ENCODE results near the gene STX19.
"Not testable (repeated sequence)": the region's sequence is repeated elsewhere in the genome, so short reads cannot be mapped to it uniquely, and the experiment has no call there.

STX19 gene

DNA sequence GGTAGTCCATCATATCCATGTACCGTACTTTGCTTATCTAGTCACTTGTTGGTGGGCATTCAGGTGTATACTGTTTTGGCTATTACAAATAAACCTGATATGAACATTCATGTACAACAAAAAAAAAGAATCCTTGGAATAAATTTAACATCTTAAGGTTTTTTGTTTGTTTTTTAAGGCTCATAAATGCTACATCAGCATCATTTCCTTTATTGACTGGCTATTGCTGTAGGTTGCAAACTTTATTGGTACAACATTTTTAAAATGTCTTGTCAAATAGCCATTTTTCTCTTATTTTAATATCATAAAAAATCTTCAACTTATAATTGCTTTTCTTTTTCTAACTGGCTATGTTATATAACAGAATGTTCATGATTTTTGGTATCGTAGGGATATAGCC lies 18.1 kb upstream of the STX19 start:
- Histone ChIP-seq H3K4me3 (ENCODE audit: low read depth, low read length) (no peak overlapping the region), H3K9me3 (ENCODE audit: control insufficient read depth, insufficient read depth, low read depth, low read length) (no peaks in the 10 kb centered on the region), H3K4me1 (ENCODE audit: control insufficient read depth, insufficient read depth, low read length) (no peaks in the 10 kb centered on the region), H3K36me3 (ENCODE audit: control insufficient read depth in 2 of 2, insufficient read depth in 1 of 2, low read length in 2 of 2) (peaks cover 0 to 7% of the 10 kb centered on the region in 2 experiments; a peak in 1 of 3 replicates), H3K27ac (ENCODE audit: extremely low read depth, low read depth, low read length) (no peak overlapping the region)
- CTCF ChIA-PET: no interaction called here
- no peak for TF ChIP-seq KLF7 (tag by site-specific recombination; IDR thresholded peaks at IDR 0.05; ENCODE audit: borderline replicate concordance)
- TF ChIP-seq ZXDB (tag by site-specific recombination; IDR thresholded peaks at IDR 0.05): no peak
- no peak for TF ChIP-seq ZNF791 (tag by site-specific recombination; IDR thresholded peaks at IDR 0.05)
- POLR2A ChIA-PET: no interaction called here

DNA sequence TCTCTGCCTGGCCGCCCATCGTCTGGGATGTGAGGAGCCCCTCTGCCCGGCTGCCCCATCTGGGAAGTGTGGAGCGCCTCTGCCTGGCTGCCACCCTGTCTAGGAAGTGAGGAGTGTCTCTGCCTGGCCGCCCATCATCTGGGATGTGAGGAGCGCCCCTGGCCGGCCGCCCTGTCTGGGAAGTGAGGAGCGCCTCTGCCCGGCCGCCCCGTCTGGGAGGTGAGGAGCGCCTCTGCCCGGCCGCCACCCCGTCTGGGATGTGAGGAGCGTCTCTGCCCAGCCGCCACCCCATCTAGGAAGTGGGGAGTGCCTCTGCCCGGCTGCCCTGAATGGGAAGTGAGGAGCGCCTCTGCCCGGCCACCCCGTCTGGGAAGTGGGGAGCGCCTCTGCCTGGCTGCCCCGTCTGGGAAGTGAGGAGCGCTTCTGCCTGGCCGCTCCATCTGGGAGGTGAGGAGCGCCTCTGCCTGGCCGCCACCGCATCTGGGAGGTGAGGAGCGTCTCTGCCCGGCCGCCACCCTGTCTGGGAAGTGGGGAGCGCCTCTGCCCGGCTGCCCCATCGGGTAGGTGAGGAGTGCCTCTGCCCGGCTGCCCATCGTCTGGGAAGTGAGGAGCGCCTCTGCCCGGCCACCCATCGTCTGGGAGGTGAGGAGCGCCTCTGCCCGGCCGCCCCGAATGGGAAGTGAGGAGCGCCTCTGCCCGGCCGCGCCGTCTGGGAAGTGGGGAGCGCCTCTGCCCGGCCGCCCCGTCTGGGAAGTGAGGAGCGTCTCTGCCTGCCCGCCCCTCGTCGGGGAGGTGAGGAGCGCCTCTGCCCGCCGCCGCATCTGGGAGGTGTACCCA lies 15.9 kb upstream of the STX19 start:
- H3K4me1 ChIP-seq (ENCODE audit: control insufficient read depth, insufficient read depth, low read length); CTCF ChIA-PET; H3K9me3 ChIP-seq (ENCODE audit: control insufficient read depth, insufficient read depth, low read depth, low read length); H3K27ac ChIP-seq (ENCODE audit: extremely low read depth, low read depth, low read length); H3K4me3 ChIP-seq (ENCODE audit: low read depth, low read length); POLR2A ChIA-PET: not testable (repeated sequence)
- H3K36me3 ChIP-seq (ENCODE audit: control insufficient read depth in 2 of 2, insufficient read depth in 1 of 2, low read length in 2 of 2): peaks cover 0 to 10% of the 10 kb centered on the region in 2 experiments; a peak in 1 of 3 replicates

DNA sequence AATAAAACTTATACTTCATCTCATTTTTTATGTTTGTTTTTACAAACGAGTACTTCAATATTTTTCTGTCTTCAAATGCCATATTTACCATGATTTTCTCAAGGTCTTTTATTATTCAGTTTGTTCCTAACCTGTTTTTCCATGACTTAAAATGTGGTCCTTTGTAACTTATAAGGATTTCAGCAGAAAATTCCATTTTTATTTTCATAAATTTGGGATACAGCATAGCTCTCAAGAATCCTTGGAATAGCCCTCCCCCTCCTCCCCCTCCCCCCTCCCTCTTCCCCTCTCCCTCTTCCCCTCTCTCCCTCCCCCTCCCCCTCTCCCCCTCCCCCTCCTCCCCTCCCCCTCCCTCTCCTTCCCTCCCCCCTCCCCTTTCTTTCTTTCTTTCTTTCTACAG lies 14.9 kb upstream of the STX19 start:
- POLR2A ChIA-PET: no interaction called here
- Histone ChIP-seq H3K4me3 (ENCODE audit: low read depth, low read length) (no peak overlapping the region), H3K9me3 (ENCODE audit: control insufficient read depth, insufficient read depth, low read depth, low read length) (no peaks in the 10 kb centered on the region), H3K4me1 (ENCODE audit: control insufficient read depth, insufficient read depth, low read length) (no peaks in the 10 kb centered on the region), H3K36me3 (ENCODE audit: control insufficient read depth in 2 of 2, insufficient read depth in 1 of 2, low read length in 2 of 2) (peaks cover 0 to 10% of the 10 kb centered on the region in 2 experiments; a peak in 1 of 3 replicates), H3K27ac (ENCODE audit: extremely low read depth, low read depth, low read length) (no peak overlapping the region)
- CTCF ChIA-PET: no interaction called here
- TF ChIP-seq ZNF423 (tag by site-specific recombination; IDR thresholded peaks at IDR 0.05): no peak
- TF ChIP-seq, protein P1, sequence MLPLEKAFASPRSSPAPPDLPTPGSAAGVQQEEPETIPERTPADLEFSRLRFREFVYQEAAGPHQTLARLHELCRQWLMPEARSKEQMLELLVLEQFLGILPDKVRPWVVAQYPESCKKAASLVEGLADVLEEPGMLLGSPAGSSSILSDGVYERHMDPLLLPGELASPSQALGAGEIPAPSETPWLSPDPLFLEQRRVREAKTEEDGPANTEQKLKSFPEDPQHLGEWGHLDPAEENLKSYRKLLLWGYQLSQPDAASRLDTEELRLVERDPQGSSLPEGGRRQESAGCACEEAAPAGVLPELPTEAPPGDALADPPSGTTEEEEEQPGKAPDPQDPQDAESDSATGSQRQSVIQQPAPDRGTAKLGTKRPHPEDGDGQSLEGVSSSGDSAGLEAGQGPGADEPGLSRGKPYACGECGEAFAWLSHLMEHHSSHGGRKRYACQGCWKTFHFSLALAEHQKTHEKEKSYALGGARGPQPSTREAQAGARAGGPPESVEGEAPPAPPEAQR (tag by site-specific recombination; IDR thresholded peaks at IDR 0.05): no peak
- TF ChIP-seq ZNF830 (tag by site-specific recombination; IDR thresholded peaks at IDR 0.05; ENCODE audit: low read depth): no peak
- TF ChIP-seq ZNF175 (tag by site-specific recombination; IDR thresholded peaks at IDR 0.05): no peak
- no peak for TF ChIP-seq ZNF157 (tag by site-specific recombination; IDR thresholded peaks at IDR 0.05)

DNA sequence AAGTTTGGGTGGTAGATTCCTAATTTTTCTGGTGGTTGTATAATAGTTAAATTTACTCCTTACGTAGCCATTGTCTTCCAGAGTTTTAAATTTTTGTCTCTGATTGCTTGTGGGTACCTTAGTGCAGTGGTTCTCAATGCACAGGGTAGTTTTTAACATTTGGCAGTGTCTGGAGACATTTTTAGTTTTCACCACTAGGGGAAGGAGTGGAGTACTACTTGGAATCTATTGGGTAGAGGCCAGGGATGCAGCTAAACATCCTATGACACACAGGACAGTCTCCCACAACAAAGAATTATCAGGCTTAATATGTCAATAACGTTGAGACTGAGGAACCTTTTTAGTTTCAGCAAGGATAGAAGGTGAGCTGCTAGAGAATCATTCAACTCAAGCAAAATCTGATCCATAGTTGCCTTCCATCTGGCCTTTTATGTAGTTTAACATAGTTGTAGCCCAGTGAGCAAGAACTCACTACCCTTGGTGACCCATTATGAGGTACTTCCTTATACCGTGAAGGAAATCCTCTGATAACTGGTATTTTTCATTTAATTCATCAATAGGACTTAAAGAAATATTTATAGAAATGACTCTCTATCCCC lies 8.6 kb upstream of the STX19 start:
- POLR2A ChIA-PET: no interaction called here
- Histone ChIP-seq H3K27ac (ENCODE audit: extremely low read depth, low read depth, low read length) (no peak overlapping the region), H3K36me3 (ENCODE audit: control insufficient read depth in 2 of 2, insufficient read depth in 1 of 2, low read length in 2 of 2) (peaks cover 0 to 13% of the 10 kb centered on the region in 2 experiments; a peak in 1 of 3 replicates), H3K4me3 (ENCODE audit: low read depth, low read length) (no peak overlapping the region), H3K4me1 (ENCODE audit: control insufficient read depth, insufficient read depth, low read length) (no peaks in the 10 kb centered on the region), H3K9me3 (ENCODE audit: control insufficient read depth, insufficient read depth, low read depth, low read length) (no peaks in the 10 kb centered on the region)
- CTCF ChIA-PET: interaction anchor here (0.8 to 2.0 kb wide), 7 partner anchors 9 to 32 kb away, joined by 3 to 10 read pairs (median 5); partner anchors contain the start of gene STX19
- TF ChIP-seq ZIC2 (tag by site-specific recombination; IDR thresholded peaks at IDR 0.05) (no peak), ZSCAN23 (tag by site-specific recombination; IDR thresholded peaks at IDR 0.05) (no peak), ZNF555 (tag by site-specific recombination; conservative IDR thresholded peaks at IDR 0.05) (no peak), KLF16 (tag by site-specific recombination; IDR thresholded peaks at IDR 0.05) (no peak), ZNF549 (tag by site-specific recombination; IDR thresholded peaks at IDR 0.05) (no peak), ZNF558 (tag by site-specific recombination; IDR thresholded peaks at IDR 0.05) (no peak), ZNF223 (tag by site-specific recombination; IDR thresholded peaks at IDR 0.05) (no peak)
- TF ChIP-seq, protein P2, sequence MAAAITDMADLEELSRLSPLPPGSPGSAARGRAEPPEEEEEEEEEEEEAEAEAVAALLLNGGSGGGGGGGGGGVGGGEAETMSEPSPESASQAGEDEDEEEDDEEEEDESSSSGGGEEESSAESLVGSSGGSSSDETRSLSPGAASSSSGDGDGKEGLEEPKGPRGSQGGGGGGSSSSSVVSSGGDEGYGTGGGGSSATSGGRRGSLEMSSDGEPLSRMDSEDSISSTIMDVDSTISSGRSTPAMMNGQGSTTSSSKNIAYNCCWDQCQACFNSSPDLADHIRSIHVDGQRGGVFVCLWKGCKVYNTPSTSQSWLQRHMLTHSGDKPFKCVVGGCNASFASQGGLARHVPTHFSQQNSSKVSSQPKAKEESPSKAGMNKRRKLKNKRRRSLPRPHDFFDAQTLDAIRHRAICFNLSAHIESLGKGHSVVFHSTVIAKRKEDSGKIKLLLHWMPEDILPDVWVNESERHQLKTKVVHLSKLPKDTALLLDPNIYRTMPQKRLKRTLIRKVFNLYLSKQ (tag by site-specific recombination; IDR thresholded peaks at IDR 0.05; ENCODE audit: borderline replicate concordance): no peak
- TF ChIP-seq, protein P3, sequence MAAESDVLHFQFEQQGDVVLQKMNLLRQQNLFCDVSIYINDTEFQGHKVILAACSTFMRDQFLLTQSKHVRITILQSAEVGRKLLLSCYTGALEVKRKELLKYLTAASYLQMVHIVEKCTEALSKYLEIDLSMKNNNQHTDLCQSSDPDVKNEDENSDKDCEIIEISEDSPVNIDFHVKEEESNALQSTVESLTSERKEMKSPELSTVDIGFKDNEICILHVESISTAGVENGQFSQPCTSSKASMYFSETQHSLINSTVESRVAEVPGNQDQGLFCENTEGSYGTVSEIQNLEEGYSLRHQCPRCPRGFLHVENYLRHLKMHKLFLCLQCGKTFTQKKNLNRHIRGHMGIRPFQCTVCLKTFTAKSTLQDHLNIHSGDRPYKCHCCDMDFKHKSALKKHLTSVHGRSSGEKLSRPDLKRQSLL (tag by site-specific recombination; IDR thresholded peaks at IDR 0.05): no peak
- TF ChIP-seq, protein P4, sequence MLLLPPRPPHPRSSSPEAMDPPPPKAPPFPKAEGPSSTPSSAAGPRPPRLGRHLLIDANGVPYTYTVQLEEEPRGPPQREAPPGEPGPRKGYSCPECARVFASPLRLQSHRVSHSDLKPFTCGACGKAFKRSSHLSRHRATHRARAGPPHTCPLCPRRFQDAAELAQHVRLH (tag by site-specific recombination; IDR thresholded peaks at IDR 0.05): no peak
- TF ChIP-seq, protein P5, sequence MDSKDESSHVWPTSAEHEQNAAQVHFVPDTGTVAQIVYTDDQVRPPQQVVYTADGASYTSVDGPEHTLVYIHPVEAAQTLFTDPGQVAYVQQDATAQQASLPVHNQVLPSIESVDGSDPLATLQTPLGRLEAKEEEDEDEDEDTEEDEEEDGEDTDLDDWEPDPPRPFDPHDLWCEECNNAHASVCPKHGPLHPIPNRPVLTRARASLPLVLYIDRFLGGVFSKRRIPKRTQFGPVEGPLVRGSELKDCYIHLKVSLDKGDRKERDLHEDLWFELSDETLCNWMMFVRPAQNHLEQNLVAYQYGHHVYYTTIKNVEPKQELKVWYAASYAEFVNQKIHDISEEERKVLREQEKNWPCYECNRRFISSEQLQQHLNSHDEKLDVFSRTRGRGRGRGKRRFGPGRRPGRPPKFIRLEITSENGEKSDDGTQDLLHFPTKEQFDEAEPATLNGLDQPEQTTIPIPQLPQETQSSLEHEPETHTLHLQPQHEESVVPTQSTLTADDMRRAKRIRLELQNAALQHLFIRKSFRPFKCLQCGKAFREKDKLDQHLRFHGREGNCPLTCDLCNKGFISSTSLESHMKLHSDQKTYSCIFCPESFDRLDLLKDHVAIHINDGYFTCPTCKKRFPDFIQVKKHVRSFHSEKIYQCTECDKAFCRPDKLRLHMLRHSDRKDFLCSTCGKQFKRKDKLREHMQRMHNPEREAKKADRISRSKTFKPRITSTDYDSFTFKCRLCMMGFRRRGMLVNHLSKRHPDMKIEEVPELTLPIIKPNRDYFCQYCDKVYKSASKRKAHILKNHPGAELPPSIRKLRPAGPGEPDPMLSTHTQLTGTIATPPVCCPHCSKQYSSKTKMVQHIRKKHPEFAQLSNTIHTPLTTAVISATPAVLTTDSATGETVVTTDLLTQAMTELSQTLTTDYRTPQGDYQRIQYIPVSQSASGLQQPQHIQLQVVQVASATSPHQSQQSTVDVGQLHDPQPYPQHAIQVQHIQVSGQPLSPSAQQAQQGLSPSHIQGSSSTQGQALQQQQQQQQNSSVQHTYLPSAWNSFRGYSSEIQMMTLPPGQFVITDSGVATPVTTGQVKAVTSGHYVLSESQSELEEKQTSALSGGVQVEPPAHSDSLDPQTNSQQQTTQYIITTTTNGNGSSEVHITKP (tag by site-specific recombination; IDR thresholded peaks at IDR 0.05): no peak
